NCI-H2196 (cell line): ENCODE data around the gene CLHC1.
"Not testable (repeated sequence)": the region's sequence is repeated elsewhere in the genome, so short reads cannot be mapped to it uniquely, and the experiment has no call there.

ENCODE experiments used
- DNase-seq: peaks from one replicate; lab custom pipeline; 2025; ENCODE audit not compliant: unreplicated experiment; lab: John Stamatoyannopoulos, UW

CLHC1 gene

DNA sequence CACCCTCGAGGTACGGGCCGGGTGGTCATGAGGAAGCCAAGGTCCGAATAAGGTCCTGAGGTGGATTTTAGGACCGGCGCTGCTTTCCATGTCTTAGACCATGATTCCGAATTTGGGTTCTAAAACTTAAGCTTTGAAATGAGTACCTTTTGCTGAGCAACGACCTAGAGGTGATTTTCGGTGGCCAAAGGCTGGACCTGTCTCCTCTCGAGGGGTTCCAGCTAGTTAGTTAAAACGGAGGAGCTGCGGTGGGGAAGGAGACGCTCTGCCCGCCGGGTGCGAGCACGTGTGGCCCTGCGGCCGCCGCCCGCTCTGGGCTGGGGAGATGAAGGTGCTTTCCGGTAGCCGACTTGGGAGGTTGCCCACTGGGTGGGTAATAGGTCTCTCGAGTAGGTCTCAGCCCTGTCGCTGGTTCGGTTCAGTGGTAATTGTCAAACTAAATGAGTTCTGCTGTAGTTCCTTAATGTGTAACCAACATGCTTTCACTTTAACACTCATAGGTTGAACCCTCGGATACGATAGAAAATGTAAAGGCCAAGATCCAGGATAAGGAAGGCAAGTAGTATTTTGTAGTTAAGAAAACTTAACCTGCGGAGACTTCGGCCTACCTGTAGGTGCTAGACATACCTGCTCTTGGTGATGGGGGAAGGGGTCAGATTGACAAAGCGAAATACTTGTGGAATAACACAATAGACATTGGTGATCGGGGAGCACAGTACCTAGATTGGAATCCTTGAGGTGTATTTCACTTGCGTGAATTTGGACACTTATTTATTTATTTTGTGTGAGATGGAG, 967 bp upstream of the CLHC1 start:
- no peak for DNase-seq

DNA sequence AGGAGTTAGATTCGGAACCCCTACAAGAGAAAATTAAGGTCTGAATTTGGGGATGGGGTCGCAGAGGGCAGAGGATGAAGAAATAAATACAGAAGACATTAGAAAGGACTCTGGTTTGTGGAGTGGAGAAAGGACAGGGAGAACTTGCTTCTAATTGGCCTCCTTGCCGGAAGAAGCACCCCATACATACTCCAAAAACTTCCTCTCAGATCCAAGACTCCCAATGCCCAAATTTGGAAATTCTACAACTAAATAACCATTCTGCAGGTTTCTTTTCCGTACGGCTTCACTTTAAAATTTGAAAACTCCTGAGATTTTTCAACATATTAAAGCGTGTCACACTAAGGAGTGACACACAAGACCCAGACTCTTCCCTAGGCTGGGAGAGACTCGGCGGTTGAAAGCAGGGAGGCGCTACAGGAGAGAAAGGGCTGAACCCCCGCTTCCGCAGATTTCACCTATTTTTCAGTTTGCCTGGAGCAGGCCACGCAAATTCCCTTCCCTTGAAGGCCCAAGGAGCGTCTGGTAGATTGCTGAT, 478 bp downstream of the CLHC1 start:
- DNase-seq = no peak

DNA sequence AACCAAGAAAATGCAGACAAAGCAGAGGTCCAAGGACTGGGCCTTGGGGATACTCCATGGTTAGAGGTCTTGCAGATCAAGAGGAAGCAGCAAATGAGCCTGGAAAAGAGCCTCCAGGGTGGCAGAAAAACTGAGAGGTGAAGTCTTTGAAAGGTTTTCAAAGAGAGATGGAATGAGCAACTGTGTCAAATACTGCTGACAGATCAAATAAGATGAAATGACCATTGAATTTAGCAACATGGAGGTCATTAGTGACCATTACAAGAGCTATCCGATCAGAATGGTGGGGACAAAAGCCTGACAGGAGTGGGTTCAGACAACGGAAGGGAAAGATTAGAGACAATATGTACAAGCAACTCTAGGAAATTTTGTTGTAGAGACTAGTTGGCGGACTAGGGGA, 1.5 kb downstream of the CLHC1 start:
- DNase-seq = no peak

DNA sequence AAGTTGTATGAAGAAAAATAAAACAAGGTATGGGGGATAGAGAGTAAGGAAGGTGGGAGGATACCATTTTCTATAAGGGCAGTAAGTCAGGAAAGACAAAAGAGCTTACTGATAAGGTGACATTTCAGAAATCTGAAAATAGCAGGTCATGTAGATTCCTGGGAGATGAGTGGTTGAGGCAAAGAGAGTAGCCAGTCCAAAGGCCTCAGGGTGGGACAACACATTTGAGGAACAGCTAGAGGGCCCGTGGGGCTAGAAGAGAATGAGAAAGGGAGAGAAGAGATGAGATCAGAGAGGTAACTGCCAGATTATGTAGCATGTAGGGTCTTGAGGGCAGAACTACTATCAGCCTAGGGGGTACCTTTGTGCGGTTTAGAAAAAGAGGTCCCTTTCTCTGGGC, 2.9 kb downstream of the CLHC1 start:
- no peak for DNase-seq

DNA sequence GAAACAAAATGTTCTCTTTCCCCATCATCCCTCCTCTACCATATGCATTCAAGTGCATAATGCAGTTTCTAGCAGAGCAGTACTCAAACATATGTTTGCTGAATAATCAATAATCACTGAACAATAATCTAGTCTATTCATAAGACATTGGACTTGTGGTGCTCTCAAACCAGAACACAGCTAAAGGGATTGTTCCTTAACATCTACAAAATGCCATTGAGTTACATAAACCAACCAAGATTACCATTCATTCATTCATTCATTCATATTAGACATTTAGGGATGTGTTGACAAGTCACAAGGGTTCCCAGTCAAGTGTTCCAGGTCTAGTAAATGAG, 3.9 kb downstream of the CLHC1 start:
- DNase-seq = no peak

DNA sequence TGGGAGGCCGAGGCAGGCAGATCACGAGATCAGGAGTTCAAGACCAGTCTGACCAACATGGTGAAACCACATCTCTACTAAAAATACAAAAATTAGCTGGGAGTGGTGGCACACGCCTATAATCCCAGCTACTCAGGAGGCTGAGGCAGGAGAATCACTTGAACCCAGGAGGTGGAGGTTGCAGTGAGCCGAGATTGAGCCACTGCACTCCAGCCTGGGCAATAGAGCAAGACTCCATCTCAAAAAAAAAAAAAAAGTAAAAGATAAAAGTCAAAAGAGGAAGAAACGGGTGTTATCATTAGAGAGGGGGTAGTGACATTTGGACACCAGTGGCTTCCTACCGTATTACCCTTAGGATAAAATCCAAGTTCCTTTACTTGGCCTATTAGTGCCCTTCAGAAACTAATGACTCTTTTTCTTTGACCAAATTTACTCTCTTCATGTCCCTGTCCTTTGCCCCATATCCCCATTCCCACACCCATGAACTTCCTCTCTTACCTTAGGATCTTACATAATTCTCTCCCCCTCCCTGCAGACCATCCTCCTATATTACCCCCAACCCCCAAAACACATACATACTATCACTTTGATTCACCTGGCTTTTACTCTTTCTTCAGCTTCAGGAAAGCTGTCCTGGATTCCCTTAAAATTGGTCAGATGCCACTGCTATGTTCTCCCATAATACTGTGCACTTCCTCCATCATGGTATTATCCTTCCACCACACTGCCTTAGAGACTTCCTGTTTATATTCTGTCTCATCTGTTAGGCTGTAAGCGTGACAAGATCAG, 4.5 kb downstream of the CLHC1 start:
- not testable (repeated sequence) for DNase-seq

DNA sequence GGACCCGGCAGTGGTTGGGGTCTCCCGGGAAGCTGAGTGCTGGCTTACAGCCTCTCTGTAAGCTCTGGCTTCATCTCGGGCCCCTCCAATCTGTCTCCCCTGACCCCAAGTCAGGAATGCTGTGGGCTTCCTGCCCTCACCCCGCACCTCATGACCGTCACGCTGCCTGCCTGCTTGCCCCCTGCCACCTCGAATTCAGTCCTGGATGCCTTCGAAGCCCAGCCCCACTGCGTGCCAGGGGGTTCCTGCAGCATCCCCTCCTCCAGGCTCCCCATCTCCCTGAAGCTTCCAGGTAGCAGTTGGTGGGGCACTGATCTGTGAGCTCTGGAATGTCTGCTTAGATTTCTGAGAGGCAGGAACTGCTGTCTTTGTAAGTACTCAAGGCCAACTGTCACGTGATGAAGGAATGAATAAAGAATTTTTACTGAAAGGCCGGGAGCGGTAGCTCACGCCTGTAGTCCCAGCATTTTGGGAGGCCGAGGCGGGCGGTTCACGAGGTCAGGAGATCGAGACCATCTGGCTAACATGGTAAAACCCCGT, 6.5 kb downstream of the CLHC1 start:
- DNase-seq = no peak

DNA sequence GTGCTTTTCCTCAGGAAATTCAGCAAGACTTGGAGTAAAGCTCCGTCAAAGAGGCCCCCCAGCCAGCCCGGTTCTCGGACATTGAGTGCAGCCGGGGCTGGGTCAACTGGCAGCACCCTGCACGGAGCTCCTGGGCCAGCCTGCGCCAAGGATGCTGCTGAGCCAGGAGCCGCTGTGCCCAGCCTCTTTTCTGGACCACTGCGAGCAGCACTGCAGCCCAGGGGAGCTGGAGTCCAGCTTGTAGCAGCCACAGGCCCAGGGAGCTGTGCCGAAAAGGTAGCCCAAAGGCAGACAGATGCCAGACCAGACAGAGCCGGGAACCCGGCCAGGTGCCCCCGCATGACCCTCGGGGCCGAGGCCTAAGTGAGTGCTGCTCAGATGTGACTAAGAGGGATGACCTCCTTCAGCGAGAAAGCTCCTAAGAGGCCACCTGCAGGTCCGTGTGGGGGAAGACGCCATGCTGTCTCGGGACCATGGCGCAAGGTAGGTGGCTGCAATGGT, 7.3 kb downstream of the CLHC1 start:
- DNase-seq = no peak

DNA sequence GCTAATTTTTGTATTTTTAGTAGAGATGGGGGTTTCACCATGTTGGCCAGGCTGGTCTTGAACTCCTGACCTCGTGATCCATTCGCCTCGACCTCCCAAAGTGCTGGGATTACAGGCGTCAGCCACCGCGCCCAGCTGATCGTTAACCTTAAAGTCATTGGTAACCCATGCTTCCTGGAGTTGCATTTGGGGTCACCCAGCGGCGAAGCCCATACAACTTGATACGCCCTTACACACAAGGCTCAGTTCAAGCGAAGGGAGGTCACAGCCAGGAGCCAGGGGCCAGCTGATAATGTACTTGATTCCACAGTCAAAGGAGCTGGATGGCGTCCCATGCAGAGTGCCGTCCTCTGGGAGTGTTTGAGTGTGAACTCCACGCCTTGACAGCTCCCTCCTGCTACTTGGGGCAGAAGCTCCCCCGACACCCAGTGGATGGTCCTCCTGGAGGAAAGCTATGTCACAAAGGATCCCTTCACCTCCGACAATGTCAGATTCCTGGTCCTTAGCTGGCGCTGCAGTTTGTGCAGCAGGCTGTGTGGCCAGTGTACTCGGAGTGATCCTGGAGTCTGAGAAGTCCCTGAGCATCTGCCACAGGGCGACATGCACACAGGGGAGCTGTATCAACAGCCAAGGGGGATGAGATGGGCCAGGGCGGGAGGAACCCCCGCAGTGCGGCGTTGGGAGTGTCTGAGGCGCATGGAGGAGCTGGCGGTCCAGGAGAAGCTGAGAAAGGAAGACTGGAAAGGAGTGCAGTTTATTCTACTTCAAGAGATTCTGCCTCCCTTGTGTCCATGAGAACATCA, 7.9 kb downstream of the CLHC1 start:
- no peak for DNase-seq

DNA sequence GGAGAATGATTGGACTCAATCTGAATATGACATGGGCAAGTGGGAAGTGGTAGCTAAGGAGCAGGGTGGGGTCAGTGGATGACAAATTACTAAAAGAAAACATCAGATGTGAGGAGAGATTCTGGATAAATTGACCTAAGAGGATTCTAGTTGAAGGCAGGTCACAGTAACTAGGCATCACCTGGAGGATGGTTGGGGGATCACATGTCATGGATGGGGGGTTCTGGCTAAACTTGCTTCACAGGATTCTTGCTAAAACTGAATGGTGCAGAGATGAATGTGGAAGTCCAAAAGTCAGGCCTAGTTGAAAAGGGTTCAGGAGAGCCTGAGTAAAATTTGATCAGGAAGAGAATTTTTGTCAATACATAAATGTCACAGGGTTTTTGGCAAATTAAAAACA, 18.3 kb downstream of the CLHC1 start:
- no peak for DNase-seq

DNA sequence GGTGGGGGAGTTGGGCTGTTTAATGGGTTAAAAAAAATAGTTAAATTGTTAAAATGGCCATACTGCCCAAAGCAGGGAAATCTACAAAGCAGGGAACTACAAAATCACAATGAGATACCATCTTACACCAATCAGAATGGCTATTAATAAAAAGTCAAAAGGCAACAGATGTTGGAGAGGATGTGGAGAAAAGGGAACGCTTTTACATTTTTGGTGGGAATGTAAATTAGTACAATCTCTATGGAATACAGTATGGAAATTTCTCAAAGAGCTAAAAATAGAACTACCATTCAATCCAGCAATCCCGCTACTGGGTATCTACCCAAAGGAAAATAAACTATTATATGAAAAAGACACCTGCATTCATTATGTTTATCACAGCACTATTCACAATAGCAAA, 27.1 kb downstream of the CLHC1 start:
- no peak for DNase-seq

DNA sequence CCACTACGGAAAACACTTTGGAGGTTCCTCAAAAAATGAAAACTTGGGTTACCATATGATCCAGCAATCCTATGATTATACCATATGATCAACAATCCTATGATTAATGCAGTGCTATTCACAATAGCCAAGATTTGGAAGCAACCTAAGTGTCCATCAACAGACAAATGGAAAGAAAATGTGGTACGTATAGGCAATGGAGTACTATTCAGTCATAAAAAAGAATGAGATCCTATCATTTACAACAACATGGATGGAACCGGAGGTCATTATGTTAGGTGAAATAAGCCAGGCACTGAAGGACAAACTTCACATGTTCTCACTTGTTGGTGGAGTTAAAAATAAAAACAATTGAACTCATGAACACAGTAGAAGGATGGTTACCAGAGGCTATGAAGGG, 27.6 kb downstream of the CLHC1 start:
- no peak for DNase-seq

DNA sequence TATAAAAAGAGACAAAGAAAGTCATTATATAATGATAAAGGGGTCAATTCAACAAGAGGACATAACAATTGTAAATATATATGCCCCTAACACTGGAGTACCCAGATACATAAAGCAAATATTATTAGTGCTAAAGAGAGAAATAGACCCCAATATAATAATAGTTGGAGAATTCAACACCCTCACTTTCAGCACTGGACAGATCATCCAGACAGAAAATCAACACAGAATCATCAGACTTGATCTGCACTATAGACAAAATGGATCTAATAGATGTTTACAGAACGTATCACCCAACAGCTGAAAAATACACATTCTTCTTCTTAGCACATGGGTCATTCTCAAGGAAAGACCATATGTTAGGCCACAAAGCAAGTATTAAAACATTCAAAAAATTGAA, 31.7 kb downstream of the CLHC1 start:
- DNase-seq = no peak

DNA sequence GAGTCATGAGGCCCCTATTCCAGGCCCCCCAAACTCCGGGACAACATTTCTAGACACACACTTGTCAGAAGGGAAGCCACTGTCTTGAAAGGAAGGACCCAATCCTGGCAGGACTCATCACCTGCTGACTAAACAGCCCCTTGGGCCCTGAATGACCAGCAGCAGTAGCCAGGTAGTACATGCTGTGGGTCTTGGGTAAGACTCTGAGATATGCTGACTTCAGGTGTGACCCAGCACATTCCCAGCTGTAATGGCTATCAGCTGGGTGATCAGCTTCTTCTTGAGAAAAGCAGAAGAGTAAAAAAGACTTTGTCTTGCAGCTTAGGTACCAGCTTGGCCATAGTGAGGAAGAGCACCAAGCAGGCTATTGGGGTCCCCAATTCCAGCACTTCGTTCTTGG, 35.6 kb downstream of the CLHC1 start:
- no peak for DNase-seq

DNA sequence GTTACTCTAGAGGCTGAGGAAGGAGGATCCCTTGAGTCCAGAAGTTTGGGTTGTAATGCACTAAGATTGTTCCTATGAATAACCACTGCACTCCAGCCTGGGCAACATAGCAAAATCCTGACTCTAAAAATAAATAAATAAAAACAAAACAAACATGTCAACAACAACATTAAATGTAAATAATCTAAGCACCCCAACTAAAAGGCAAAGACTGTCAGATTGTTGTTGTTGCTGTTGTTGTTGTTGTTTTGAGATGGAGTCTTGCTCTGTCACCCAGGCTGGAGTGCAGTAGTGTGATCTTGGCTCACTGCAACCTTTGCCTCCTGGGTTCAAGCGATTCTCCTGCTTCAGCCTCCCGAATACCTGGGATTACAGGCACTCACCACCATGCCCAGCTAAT, 40.2 kb downstream of the CLHC1 start:
- DNase-seq = not testable (repeated sequence)

DNA sequence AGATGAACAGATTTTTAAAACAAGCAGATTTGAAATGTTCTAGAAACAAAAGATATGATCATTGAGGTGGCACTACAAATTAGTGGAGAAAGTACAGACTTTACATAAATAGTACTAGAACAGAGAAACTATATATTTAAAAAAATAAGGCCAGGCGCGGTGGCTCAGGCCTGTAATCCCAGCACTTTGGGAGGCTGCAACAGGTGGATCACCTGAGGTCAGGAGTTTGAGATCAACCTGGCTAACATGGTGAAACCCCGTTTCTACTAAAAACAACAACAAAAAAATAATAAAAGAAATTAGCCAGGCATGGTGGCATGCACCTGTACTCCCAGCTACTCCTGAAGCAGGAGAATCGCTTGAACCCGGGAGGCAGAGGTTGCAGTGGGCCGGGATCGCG, 45.3 kb downstream of the CLHC1 start:
- not testable (repeated sequence) for DNase-seq

DNA sequence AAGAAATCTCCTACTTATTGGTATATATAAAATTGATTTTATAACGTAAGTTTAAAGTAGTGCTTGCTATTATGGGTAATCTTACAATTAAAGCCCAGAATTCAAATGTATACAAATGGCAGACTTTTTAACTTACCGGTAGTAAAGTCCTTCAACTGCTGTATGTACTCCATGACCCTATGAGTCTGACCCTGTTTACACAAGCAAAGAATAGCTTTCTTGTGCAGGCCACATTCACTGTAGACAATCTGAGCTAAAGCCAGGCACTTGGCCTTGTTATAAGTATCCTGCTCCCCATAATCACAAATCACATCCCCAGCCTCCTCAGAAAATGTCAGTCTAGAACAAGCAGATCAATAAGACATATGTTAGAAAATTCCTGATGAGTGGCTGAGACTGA, 51.7 kb downstream of the CLHC1 start:
- DNase-seq = no peak

DNA sequence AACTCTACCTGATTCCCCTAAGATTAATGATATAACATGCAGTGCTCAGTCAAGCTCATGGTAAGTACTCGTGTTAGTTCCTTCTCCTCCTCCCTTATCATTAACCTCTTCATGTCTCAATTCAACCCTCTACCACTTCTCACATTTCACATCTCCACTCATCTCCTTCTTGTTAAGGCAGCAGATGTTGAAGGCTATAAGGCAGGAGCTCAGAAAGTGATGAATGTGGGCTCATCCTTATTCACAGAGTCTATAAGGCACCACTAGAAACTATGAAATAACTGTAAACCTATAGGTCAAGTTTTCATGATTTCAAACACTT, 56.0 kb downstream of the CLHC1 start:
- DNase-seq = no peak

DNA sequence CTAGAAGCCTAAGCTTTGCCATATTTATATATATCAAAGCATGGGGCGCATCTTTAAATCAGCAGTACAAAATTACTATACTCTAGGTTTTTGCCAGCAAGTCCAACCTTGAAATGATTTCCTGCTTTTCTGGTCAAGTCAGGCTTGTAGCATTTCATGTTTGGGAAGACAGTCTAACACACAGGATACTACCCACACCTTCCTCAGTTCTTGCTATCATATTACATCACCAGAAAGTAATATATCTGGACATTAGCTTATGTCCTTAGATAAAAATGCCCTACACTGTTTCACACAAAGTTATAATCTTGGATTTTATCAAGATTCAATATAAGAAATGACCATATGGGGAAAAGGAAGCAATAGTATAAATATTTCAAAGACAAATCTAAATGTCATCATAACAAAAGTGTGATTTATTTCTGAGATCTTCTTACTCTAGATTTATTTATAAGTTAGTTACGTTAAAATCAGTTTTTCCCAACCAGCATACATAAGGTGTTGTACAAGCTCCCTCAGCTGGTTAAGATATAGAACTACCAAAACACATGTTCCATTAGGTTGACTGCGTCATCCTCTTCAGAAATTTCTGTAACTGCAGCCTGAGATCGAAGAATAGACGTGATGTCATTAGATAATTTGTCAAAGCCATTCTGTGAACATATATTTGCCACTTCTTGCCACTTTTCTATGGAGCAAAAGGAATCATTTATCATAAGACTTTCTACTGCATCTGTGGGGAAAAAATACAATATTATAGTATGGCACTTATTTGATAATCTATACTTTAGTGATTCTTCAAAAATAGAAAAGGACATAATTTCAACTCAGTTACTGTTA, 56.6 kb downstream of the CLHC1 start:
- DNase-seq = peak; percentile 15

DNA sequence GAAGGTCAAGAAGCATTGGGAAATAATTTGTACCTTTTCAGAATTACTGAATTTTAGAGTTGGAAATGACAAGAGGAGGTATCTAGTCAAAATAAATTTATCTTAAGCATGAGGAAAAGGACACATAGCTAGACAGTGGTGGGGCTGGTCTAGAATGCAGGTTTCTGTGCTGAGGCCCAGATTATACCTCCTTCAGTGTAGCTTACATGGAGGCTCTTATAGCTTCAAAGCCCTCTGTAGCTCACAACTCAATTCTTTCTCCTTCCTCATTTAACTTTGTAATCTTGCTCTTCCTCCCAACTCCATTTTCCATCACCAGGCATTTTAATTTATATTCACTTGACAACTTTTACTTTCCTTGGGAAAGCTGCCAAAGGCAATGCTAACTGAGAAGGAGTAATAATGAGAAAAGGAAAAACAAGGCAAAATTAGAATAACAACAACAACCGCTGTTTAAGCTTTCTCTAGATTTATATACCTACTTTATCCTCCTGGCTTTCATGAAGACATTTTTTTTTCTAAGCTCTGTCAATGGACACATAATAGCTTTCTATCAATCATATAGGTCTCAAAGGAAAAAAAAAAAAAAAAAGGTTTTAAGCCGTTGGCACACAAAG, 58.5 kb downstream of the CLHC1 start:
- no peak for DNase-seq
